Measurements from ENCODE around the gene MRPL32. TPM values are rescaled to one million over a fixed set of nuclear protein-coding genes. Genes with fewer than 3 reads are reported as not detected.

MRPL32 gene
- total and polyA plus RNA-seq, 7 donors, result 42.6 to 85.7 (median 62.9) TPM

- intact Hi-C loops (cut with DNase I), result no loop called here
- TF ChIP-seq POLR2A (IDR thresholded peaks at IDR 0.05) (no peak), CTCF (IDR thresholded peaks at IDR 0.05) (no peak)
- Histone ChIP-seq H3K4me1 (peaks cover 0 to 3% (median 1%) of the 10 kb centered on the region in 4 donors), H3K36me3 (no peaks in the 10 kb centered on the region), H3K27ac (no peak overlapping the region), H3K27me3 (no peaks in the 10 kb centered on the region), H3K4me3 (no peak overlapping the region), H3K9me3 (peaks cover 0 to 4% (median 0%) of the 10 kb centered on the region in 4 donors)
- 75 to 82% methylated on average over 9 of the region's 9 CpGs for WGBS, 2 donors
- no peak for DNase-seq
Measured at GRCh38 chr7:42893346-42894240, 38.6 kb upstream of the MRPL32 start.

- Histone ChIP-seq H3K27me3 (no peaks in the 10 kb centered on the region), H3K4me1 (no peaks in the 10 kb centered on the region), H3K4me3 (no peak overlapping the region), H3K9me3 (no peaks in the 10 kb centered on the region), H3K27ac (no peak overlapping the region), H3K36me3 (no peaks in the 10 kb centered on the region)
- DNase-seq, result no peak
- intact Hi-C loops (cut with DNase I), result no loop called here
- no peak for TF ChIP-seq POLR2A (IDR thresholded peaks at IDR 0.05)
- TF ChIP-seq POLR2AphosphoS5 (IDR thresholded peaks at IDR 0.05), result no peak
- TF ChIP-seq CTCF (IDR thresholded peaks at IDR 0.05), result no peak
- TF ChIP-seq EP300 (IDR thresholded peaks at IDR 0.05), result no peak
Measured at GRCh38 chr7:42900842-42901241, 31.3 kb upstream of the MRPL32 start.

GRCh38 chr7:42902331-42902730 lies 29.8 kb upstream of the MRPL32 start:
- no peaks in the 10 kb centered on the region for H3K36me3 ChIP-seq
- intact Hi-C loops (cut with DNase I), result no loop called here
- TF ChIP-seq CTCF (IDR thresholded peaks at IDR 0.05) (no peak), POLR2AphosphoS5 (IDR thresholded peaks at IDR 0.05) (no peak)

GRCh38 chr7:42906181-42906580 lies 26.0 kb upstream of the MRPL32 start:
- no peak for TF ChIP-seq EP300 (IDR thresholded peaks at IDR 0.05)
- TF ChIP-seq POLR2A (IDR thresholded peaks at IDR 0.05), result no peak
- TF ChIP-seq CTCF (IDR thresholded peaks at IDR 0.05), result no peak
- no peak for TF ChIP-seq POLR2AphosphoS5 (IDR thresholded peaks at IDR 0.05)
- 96 to 98% methylated on average over 1 of the region's 1 CpG for WGBS, 2 donors

More at GRCh38 chr7:42902331-42902730, 29.8 kb upstream of the MRPL32 start:
- Histone ChIP-seq H3K27me3 (no peaks in the 10 kb centered on the region), H3K4me1 (no peaks in the 10 kb centered on the region), H3K4me3 (no peak overlapping the region), H3K9me3 (no peaks in the 10 kb centered on the region), H3K27ac (no peak overlapping the region)
- no peak for DNase-seq
- 49 to 72% methylated on average over 3 of the region's 3 CpGs for WGBS, 2 donors

GRCh38 chr7:42907316-42907715 lies 24.9 kb upstream of the MRPL32 start:
- no peak for DNase-seq
- Histone ChIP-seq H3K27ac (no peak overlapping the region), H3K36me3 (no peaks in the 10 kb centered on the region), H3K27me3 (no peaks in the 10 kb centered on the region), H3K4me1 (peaks cover 0 to 16% (median 12%) of the 10 kb centered on the region in 4 donors), H3K9me3 (no peaks in the 10 kb centered on the region), H3K4me3 (no peak overlapping the region)
- no peak for TF ChIP-seq POLR2A (IDR thresholded peaks at IDR 0.05)
- no peak for TF ChIP-seq EP300 (IDR thresholded peaks at IDR 0.05)
- TF ChIP-seq POLR2AphosphoS5 (IDR thresholded peaks at IDR 0.05), result no peak
- no peak for TF ChIP-seq CTCF (IDR thresholded peaks at IDR 0.05)
- intact Hi-C loops (cut with DNase I), result no loop called here

More at GRCh38 chr7:42906181-42906580, 26.0 kb upstream of the MRPL32 start:
- DNase-seq, result no peak
- peaks cover 0 to 13% (median 10%) of the 10 kb centered on the region in 4 donors for H3K4me1 ChIP-seq
- no peaks in the 10 kb centered on the region for H3K9me3 ChIP-seq
- no peaks in the 10 kb centered on the region for H3K36me3 ChIP-seq
- intact Hi-C loops (cut with DNase I), result no loop called here
- H3K4me3 ChIP-seq, result no peak overlapping the region
- H3K27me3 ChIP-seq, result no peaks in the 10 kb centered on the region
- H3K27ac ChIP-seq, result no peak overlapping the region

Data from sigmoid colon (tissue), 7 donors.